ENCODE measurements around the gene CDH4. TPM values are rescaled to one million over a fixed set of nuclear protein-coding genes. Genes with fewer than 3 reads are reported as not detected.

Gene CDH4
- total and polyA plus RNA-seq, 2 of the 4 experiments (the other 2 are of a cell fraction): 1.6 to 3.5 TPM

GRCh38 chr20:61888101-61888865, 636.2 kb downstream of the CDH4 start (continued):
- no peak for TF ChIP-seq MXI1 (IDR thresholded peaks at IDR 0.05; ENCODE audit: borderline replicate concordance, low read depth, low read length)

DNA sequence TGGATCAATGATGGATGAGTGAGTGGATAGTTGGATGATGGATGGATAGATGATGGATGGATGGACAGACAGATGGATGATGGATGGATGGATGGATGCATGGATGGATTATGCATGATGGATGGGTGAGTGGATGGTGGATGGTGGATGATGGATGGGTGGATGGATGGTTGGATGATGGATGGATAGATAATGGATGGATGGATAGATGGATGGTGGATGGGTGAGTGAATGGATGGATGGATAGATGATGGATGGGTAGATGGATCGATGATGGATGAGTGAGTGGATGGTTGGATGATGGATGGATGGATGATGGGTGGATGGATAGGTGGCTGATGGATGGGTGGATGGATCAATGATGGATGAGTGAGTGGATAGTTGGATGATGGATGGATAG, 637.6 kb downstream of the CDH4 start:
- no peak overlapping the region for H4K8ac ChIP-seq (ENCODE audit: low read depth in 2 of 2, low read length in 2 of 2)
- dilution Hi-C loops (cut with HindIII; ENCODE audit: low sequenced_read_pairs, unreplicated experiment) (no loop called here), intact Hi-C loops (cut with micrococcal nuclease) (loop anchor here (5.0 kb wide), 1 partner anchor 147 kb away; no protein-coding TSS in a partner anchor), in situ Hi-C loops (cut with MboI; ENCODE audit: low sequenced_read_pairs) (loop anchor here (10.0 to 25.0 kb wide), 3 partner anchors 627 to 1827 kb away; partner anchors contain the start of gene CDH4)
- ATAC-seq (ENCODE audit: low read depth) (no peak), DNase-seq (no peak)
- H3K79me1 ChIP-seq (ENCODE audit: low read depth in 1 of 2, low read length in 2 of 2): no peaks in the 10 kb centered on the region
- H3K56ac ChIP-seq (ENCODE audit: extremely low read depth, insufficient read depth, low read length): no peak overlapping the region
- no peak overlapping the region for H3K4me3 ChIP-seq (ENCODE audit: insufficient read depth, low read depth, low read length)
- no peaks in the 10 kb centered on the region for H3K9me1 ChIP-seq (ENCODE audit: insufficient read depth, low read length)
- no peak overlapping the region for H2AK9ac ChIP-seq (replicated peaks; ENCODE audit: low read depth, low read length, poor library complexity)
- no peaks in the 10 kb centered on the region for H3K27me3 ChIP-seq (ENCODE audit: control insufficient read depth, insufficient read depth, low read length)
- TF ChIP-seq ELK1 (IDR thresholded peaks at IDR 0.05; ENCODE audit: borderline replicate concordance, low read depth, low read length) (no peak), SMC3 (IDR thresholded peaks at IDR 0.05; ENCODE audit: low read depth, low read length) (no peak), BHLHE40 (IDR thresholded peaks at IDR 0.05; ENCODE audit: low read depth, low read length) (no peak), RCOR1 (IDR thresholded peaks at IDR 0.05; ENCODE audit: insufficient replicate concordance, low read length) (no peak), RAD21 (IDR thresholded peaks at IDR 0.05; ENCODE audit: low read length) (no peak), MAZ (IDR thresholded peaks at IDR 0.05; ENCODE audit: borderline replicate concordance, low read depth, low read length) (no peak), USF2 (IDR thresholded peaks at IDR 0.05; ENCODE audit: low read depth, low read length) (no peak), NFE2L2 (IDR thresholded peaks at IDR 0.05; ENCODE audit: low read depth, low read length) (no peak), MXI1 (IDR thresholded peaks at IDR 0.05; ENCODE audit: borderline replicate concordance, low read depth, low read length) (no peak)
- TF ChIP-seq, protein P1, sequence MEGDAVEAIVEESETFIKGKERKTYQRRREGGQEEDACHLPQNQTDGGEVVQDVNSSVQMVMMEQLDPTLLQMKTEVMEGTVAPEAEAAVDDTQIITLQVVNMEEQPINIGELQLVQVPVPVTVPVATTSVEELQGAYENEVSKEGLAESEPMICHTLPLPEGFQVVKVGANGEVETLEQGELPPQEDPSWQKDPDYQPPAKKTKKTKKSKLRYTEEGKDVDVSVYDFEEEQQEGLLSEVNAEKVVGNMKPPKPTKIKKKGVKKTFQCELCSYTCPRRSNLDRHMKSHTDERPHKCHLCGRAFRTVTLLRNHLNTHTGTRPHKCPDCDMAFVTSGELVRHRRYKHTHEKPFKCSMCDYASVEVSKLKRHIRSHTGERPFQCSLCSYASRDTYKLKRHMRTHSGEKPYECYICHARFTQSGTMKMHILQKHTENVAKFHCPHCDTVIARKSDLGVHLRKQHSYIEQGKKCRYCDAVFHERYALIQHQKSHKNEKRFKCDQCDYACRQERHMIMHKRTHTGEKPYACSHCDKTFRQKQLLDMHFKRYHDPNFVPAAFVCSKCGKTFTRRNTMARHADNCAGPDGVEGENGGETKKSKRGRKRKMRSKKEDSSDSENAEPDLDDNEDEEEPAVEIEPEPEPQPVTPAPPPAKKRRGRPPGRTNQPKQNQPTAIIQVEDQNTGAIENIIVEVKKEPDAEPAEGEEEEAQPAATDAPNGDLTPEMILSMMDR (conservative IDR thresholded peaks at IDR 0.05; ENCODE audit: low read depth, low read length): no peak
- no peak overlapping the region for H3K14ac ChIP-seq (replicated peaks; ENCODE audit: low read depth, low read length)
- no peak overlapping the region for H2AFZ ChIP-seq (replicated peaks; ENCODE audit: low read length, poor library complexity)
- ChIA-PET CTCF (no interaction called here), POLR2A (ENCODE audit: unreplicated experiment) (no interaction called here)
- H3K9ac ChIP-seq (ENCODE audit: low read depth, low read length): no peak overlapping the region
- H3K4me2 ChIP-seq (ENCODE audit: low read depth, low read length): no peak overlapping the region
- H3K36me3 ChIP-seq (ENCODE audit: control insufficient read depth, insufficient read depth, low read length): no peaks in the 10 kb centered on the region
- no peak overlapping the region for H2BK20ac ChIP-seq (ENCODE audit: low read depth, low read length)
- no peak overlapping the region for H3K4ac ChIP-seq (ENCODE audit: low read depth, low read length)
- H3K9me3 ChIP-seq (ENCODE audit: control insufficient read depth, insufficient read depth, low read length): peaks cover 2% of the 10 kb centered on the region
- no peaks in the 10 kb centered on the region for H4K20me1 ChIP-seq (ENCODE audit: insufficient read depth, low read length)
- H2AK5ac ChIP-seq (ENCODE audit: low read depth, low read length): no peak overlapping the region
- 63% methylated on average over 1 of the region's 1 CpG; no CpG with 5 or more reads in 1 of the 2 experiments for WGBS, 2 experiments (ENCODE audit: extremely low coverage in 2 of 2, insufficient read length in 1 of 2)
- no peak overlapping the region for H4K91ac ChIP-seq (ENCODE audit: insufficient read depth, low read depth, low read length)
- H2BK15ac ChIP-seq (ENCODE audit: low read depth, low read length): no peak overlapping the region
- no peaks in the 10 kb centered on the region for H3K4me1 ChIP-seq (ENCODE audit: control insufficient read depth, insufficient read depth, low read length)
- no peak overlapping the region for H3K23ac ChIP-seq (ENCODE audit: low read depth, low read length)
- no peak overlapping the region for H3K27ac ChIP-seq (ENCODE audit: insufficient read depth, low read length)
- H2BK120ac ChIP-seq (ENCODE audit: low read depth, low read length): no peak overlapping the region
- H3K18ac ChIP-seq (ENCODE audit: low read depth, low read length): no peak overlapping the region
- no TSS peak for BruUV-seq (replicated peaks)
- H4K5ac ChIP-seq (ENCODE audit: low read depth, low read length): no peak overlapping the region
- peak overlapping the region; percentile 45 for H2BK5ac ChIP-seq (ENCODE audit: low read depth, low read length, poor library complexity, severe bottlenecking)

Data from IMR-90 (cell line).